ENCODE results near the gene KCNG4. TPM values are rescaled to one million over a fixed set of nuclear protein-coding genes. Genes with fewer than 3 reads are reported as not detected.

The KCNG4 gene
- total RNA-seq, 1 experiment from 2014 or later = not detected

DNA sequence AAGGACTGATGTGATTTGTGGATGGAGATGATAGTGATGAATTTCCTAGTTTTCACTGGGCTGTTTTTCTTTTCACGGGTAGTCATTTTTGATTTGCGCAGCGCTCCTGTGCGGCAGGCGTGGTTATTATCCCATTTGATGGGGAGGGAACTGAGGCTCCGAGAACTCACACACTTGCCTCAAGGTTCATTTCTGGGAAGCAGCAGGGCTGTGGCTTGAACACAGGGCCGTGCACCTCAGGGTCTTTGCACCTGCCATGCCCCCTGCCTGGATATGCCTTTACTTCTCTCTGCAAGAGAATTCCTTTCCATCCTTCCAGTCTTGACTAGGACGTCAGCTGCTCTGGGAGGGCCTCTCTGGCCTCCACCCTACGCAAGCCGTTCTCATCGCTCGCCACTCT, 38.5 kb upstream of the KCNG4 start:
- Mint-ChIP-seq H3K4me1 (peaks cover 13 to 20% of the 10 kb centered on the region in 2 experiments), H3K9me3 (no peaks in the 10 kb centered on the region), H3K4me3 (no peak overlapping the region), H3K36me3 (ENCODE audit: insufficient read depth in 1 of 3, low read depth in 3 of 3) (no peaks in the 10 kb centered on the region), H3K27me3 (ENCODE audit: low read depth) (peaks cover 2% of the 10 kb centered on the region), H3K27ac (no peak overlapping the region)
- Histone ChIP-seq H3K9me3 (ENCODE audit: control insufficient read depth, low read depth, low read length) (no peaks in the 10 kb centered on the region), H3K23me2 (ENCODE audit: insufficient read length, low read depth, low read length, poor library complexity, severe bottlenecking) (no peaks in the 10 kb centered on the region), H3K23ac (ENCODE audit: insufficient read length, low read depth, low read length) (no peak overlapping the region), H3K27me3 (ENCODE audit: insufficient read depth, low read length) (no peaks in the 10 kb centered on the region), H3K4me1 (ENCODE audit: insufficient read depth, low read length) (peaks cover 3% of the 10 kb centered on the region; the same call in 1 of the 2 replicates), H3K79me1 (ENCODE audit: insufficient read depth, low read depth, low read length, poor library complexity, severe bottlenecking) (no peaks in the 10 kb centered on the region), H3K4me2 (ENCODE audit: insufficient read depth, insufficient read length, low read length) (no peak overlapping the region), H2BK5ac (ENCODE audit: insufficient read length, low read length) (no peak overlapping the region), H4K5ac (ENCODE audit: insufficient read length, low read depth, low read length) (no peak overlapping the region), H3K14ac (ENCODE audit: insufficient read depth, low read length) (no peak overlapping the region), H2BK12ac (ENCODE audit: insufficient read length, low read depth, low read length) (no peak overlapping the region), H4K8ac (replicated peaks; ENCODE audit: insufficient read length, low read depth, low read length) (no peak overlapping the region), H4K91ac (ENCODE audit: insufficient read length, low read depth, low read length) (no peak overlapping the region), H2AK5ac (ENCODE audit: insufficient read length, low read length) (no peak overlapping the region), H4K20me1 (ENCODE audit: control insufficient read depth, insufficient read depth, insufficient read length) (no peaks in the 10 kb centered on the region), H3K79me2 (ENCODE audit: insufficient read depth, low read length) (no peaks in the 10 kb centered on the region), H3K56ac (ENCODE audit: insufficient read length, low read depth, low read length) (no peak overlapping the region), H2AFZ (ENCODE audit: low read length) (no peak overlapping the region), H3K4ac (ENCODE audit: low read depth, low read length) (no peak overlapping the region), H3K27ac (ENCODE audit: insufficient read length, low read depth, low read length) (no peak overlapping the region), H3K9ac (ENCODE audit: extremely low read depth, insufficient read length, low read length) (no peak overlapping the region), H3T11ph (ENCODE audit: low read length) (no peak overlapping the region), H2BK15ac (ENCODE audit: low read depth, low read length) (no peak overlapping the region), H3K18ac (ENCODE audit: insufficient read length, low read depth, low read length) (no peak overlapping the region), H2BK20ac (ENCODE audit: low read depth, low read length, poor library complexity, severe bottlenecking) (no peak overlapping the region), H2BK120ac (ENCODE audit: low read depth, low read length, poor library complexity, severe bottlenecking) (no peak overlapping the region)
- WGBS (ENCODE audit: extremely low coverage, insufficient read length, low lambda C conversion rate) = no CpG with 5 or more reads among the region's 12 CpGs
- no peak for DNase-seq
- TF ChIP-seq, protein P1, sequence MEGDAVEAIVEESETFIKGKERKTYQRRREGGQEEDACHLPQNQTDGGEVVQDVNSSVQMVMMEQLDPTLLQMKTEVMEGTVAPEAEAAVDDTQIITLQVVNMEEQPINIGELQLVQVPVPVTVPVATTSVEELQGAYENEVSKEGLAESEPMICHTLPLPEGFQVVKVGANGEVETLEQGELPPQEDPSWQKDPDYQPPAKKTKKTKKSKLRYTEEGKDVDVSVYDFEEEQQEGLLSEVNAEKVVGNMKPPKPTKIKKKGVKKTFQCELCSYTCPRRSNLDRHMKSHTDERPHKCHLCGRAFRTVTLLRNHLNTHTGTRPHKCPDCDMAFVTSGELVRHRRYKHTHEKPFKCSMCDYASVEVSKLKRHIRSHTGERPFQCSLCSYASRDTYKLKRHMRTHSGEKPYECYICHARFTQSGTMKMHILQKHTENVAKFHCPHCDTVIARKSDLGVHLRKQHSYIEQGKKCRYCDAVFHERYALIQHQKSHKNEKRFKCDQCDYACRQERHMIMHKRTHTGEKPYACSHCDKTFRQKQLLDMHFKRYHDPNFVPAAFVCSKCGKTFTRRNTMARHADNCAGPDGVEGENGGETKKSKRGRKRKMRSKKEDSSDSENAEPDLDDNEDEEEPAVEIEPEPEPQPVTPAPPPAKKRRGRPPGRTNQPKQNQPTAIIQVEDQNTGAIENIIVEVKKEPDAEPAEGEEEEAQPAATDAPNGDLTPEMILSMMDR (conservative IDR thresholded peaks at IDR 0.05) = no peak
